ENCODE measurements around the gene RPS24.

DNA sequence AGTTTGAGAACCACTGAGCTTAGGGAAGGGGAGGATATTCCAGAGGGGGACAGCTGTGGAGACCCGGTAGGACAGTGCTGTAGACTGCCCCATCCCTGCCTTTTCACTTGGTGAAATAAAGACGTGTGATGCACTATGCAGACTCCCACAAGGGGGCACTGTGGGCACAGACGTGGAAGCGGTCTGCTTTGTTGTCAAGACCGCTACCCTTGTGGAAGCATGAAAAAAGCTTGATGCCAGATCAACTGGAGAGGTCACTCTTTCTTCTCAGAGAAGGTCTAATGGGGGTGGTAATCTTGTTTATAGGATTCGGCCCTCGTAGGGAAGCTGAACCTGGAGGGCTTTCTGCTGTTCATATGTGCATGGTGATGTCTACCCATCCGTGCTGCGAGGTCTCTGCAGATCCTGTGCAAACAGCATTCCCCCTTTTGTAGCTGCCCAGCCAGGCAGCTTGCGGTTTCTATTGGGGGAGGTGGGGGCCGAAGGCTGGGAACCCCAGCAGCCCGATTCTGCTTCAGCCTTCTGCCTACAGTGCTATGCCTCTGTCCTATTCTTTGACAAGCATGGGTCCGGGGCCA is 13.7 kb downstream of the RPS24 start:
- TF ChIP-seq, protein P1, sequence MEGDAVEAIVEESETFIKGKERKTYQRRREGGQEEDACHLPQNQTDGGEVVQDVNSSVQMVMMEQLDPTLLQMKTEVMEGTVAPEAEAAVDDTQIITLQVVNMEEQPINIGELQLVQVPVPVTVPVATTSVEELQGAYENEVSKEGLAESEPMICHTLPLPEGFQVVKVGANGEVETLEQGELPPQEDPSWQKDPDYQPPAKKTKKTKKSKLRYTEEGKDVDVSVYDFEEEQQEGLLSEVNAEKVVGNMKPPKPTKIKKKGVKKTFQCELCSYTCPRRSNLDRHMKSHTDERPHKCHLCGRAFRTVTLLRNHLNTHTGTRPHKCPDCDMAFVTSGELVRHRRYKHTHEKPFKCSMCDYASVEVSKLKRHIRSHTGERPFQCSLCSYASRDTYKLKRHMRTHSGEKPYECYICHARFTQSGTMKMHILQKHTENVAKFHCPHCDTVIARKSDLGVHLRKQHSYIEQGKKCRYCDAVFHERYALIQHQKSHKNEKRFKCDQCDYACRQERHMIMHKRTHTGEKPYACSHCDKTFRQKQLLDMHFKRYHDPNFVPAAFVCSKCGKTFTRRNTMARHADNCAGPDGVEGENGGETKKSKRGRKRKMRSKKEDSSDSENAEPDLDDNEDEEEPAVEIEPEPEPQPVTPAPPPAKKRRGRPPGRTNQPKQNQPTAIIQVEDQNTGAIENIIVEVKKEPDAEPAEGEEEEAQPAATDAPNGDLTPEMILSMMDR (IDR thresholded peaks at IDR 0.05; ENCODE audit: control extremely low read depth in 1 of 3, insufficient read depth in 1 of 3, low read depth in 1 of 3, low read length in 3 of 3) = peak; percentile 87 to 98 (median 97)
- TF ChIP-seq TAF1 (IDR thresholded peaks at IDR 0.05; ENCODE audit: low read depth, low read length) = no peak
- TF ChIP-seq EZH2 (IDR thresholded peaks at IDR 0.05; ENCODE audit: low read depth, low read length, severe bottlenecking) = no peak
- TF ChIP-seq, protein P2, sequence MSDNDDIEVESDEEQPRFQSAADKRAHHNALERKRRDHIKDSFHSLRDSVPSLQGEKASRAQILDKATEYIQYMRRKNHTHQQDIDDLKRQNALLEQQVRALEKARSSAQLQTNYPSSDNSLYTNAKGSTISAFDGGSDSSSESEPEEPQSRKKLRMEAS (IDR thresholded peaks at IDR 0.05) = peak; percentile 42; the same call in 1 of the 2 replicates
- no peak for TF ChIP-seq NRF1 (IDR thresholded peaks at IDR 0.05; ENCODE audit: low read depth, low read length)
- TF ChIP-seq CHD2 (IDR thresholded peaks at IDR 0.05; ENCODE audit: low read length) = no peak
- TF ChIP-seq YY1 (IDR thresholded peaks at IDR 0.05; ENCODE audit: low read depth, low read length) = no peak; the same call in 1 of the 2 replicates
- TF ChIP-seq TBP (IDR thresholded peaks at IDR 0.05; ENCODE audit: low read depth, low read length) = no peak
- TF ChIP-seq HDAC2 (IDR thresholded peaks at IDR 0.05; ENCODE audit: borderline replicate concordance in 1 of 2, low read depth in 2 of 2, low read length in 2 of 2) = no peak
- TF ChIP-seq POLR2A (IDR thresholded peaks at IDR 0.05; ENCODE audit: control extremely low read depth in 1 of 2, low read depth in 2 of 2, low read length in 2 of 2) = no peak
- TF ChIP-seq SRF (IDR thresholded peaks at IDR 0.05; ENCODE audit: low read depth, low read length) = no peak
